HepG2 (cell line): ENCODE data around the gene ZNF157. TPM values are rescaled to one million over a fixed set of nuclear protein-coding genes. Genes with fewer than 3 reads are reported as not detected.

ENCODE experiments used
- AKNA ChIP-seq: sonication (generic); formaldehyde crosslinking; IDR thresholded peaks from 2 replicates; pipeline ENCODE4 v1.4.0; 2020; ENCODE audit warnings: missing genetic modification reagents, borderline replicate concordance
- ASH2L ChIP-seq: fragments of 300-600, 200-600 bp; sonication (generic); IDR thresholded peaks from 2 replicates; pipeline ENCODE4 v1.7.0; 2017; ENCODE audit warnings: low read depth, mild to moderate bottlenecking, moderate library complexity, mixed read lengths, low read length; ENCODE audit not compliant: insufficient read length
- ATAD3A ChIP-seq: sonication (generic); formaldehyde crosslinking; IDR thresholded peaks from 2 replicates; pipeline ENCODE4 v1.4.0; 2020; ENCODE audit warnings: missing genetic modification reagents
- ETV5 ChIP-seq: IDR thresholded peaks from 2 replicates; pipeline ENCODE4 v1.6.1; 2018; ENCODE audit warnings: missing biosample characterization, missing genetic modification reagents, inconsistent platforms, borderline replicate concordance
- FOXK1 ChIP-seq: sonication (generic); formaldehyde crosslinking; IDR thresholded peaks from 2 replicates; pipeline ENCODE4 v1.4.0; 2020; ENCODE audit warnings: low read depth, missing genetic modification reagents, borderline replicate concordance
- SIN3B ChIP-seq: fragments of 150-350 bp; IDR thresholded peaks from 2 replicates; pipeline ENCODE4 v1.6.1; 2014; ENCODE audit warnings: low read length
- ZNF432 ChIP-seq: sonication (generic); formaldehyde crosslinking; IDR thresholded peaks from 2 replicates; pipeline ENCODE4 v1.5.0; 2020; ENCODE audit warnings: missing genetic modification reagents, mild to moderate bottlenecking, borderline replicate concordance
- ZNF557 ChIP-seq: sonication (generic); formaldehyde crosslinking; IDR thresholded peaks from 2 replicates; pipeline ENCODE4 v1.4.0; 2020; ENCODE audit warnings: missing genetic modification reagents
- ZNF615 ChIP-seq: sonication (generic); formaldehyde crosslinking; IDR thresholded peaks from 2 replicates; pipeline ENCODE4 v1.5.0; 2020; ENCODE audit warnings: mild to moderate bottlenecking, missing genetic modification reagents, borderline replicate concordance
- ZNF776 ChIP-seq: sonication (generic); formaldehyde crosslinking; IDR thresholded peaks from 2 replicates; pipeline ENCODE4 v1.4.0; 2020; ENCODE audit warnings: mild to moderate bottlenecking, missing genetic modification reagents
- ZNF839 ChIP-seq: sonication (generic); formaldehyde crosslinking; IDR thresholded peaks from 2 replicates; pipeline ENCODE4 v1.4.0; 2020; ENCODE audit warnings: missing genetic modification reagents, mild to moderate bottlenecking, borderline replicate concordance
- polyA plus RNA-seq, 8 experiments: library from polyadenylated mRNA; depleted of rRNA in 3 of 8; stranded (reverse) in 7 of 8; unstranded in 1 of 8; fragments of >200 nt; fragmentation: Illumina TruSeq in 4 of 8; extraction: Trizol in 4 of 8; gene quantifications; 2 replicates each; pipeline versions ENCODE4 v1.2.1 to v1.2.3, GENCODE V29; 2011 to 2016; ENCODE audit warnings: low read depth in 4 of 8, missing spikeins in 1 of 8, mixed read lengths in 1 of 8; ENCODE audit not compliant: insufficient read depth in 1 of 8
- total RNA-seq, 5 experiments: library from RNA; depleted of rRNA; stranded (reverse); fragments of >200 nt; fragmentation: Illumina TruSeq; extraction: Trizol; gene quantifications; 2 replicates each; pipeline ENCODE4 v1.2.3, GENCODE V29; 2016; ENCODE audit warnings: low read depth in 1 of 5
- TF ChIP-seq, protein P1 (sequence below): sonication (generic); formaldehyde crosslinking; IDR thresholded peaks from 2 replicates; pipeline ENCODE4 v1.5.1; 2020; ENCODE audit warnings: mild to moderate bottlenecking, missing genetic modification reagents
- TF ChIP-seq, protein P2 (sequence below): sonication (generic); formaldehyde crosslinking; IDR thresholded peaks from 2 replicates; pipeline ENCODE4 v1.4.0; 2020; ENCODE audit warnings: mild to moderate bottlenecking, missing genetic modification reagents, borderline replicate concordance

ZNF157 gene
- total and polyA plus RNA-seq, 2 of the 13 experiments (the other 11 are each of a cell fraction or from before 2014, with no cell fraction given), result not detected

- TF ChIP-seq AKNA (no peak), ASH2L (no peak), ZNF615 (CRISPR knock-in tag) (no peak), ZNF557 (CRISPR knock-in tag) (no peak), SIN3B (no peak), ATAD3A (no peak), ZNF776 (no peak), FOXK1 (CRISPR knock-in tag) (no peak), ZNF839 (CRISPR knock-in tag) (no peak), ZNF432 (CRISPR knock-in tag) (no peak), ETV5 (CRISPR knock-in tag) (no peak)
- TF ChIP-seq, protein P1, sequence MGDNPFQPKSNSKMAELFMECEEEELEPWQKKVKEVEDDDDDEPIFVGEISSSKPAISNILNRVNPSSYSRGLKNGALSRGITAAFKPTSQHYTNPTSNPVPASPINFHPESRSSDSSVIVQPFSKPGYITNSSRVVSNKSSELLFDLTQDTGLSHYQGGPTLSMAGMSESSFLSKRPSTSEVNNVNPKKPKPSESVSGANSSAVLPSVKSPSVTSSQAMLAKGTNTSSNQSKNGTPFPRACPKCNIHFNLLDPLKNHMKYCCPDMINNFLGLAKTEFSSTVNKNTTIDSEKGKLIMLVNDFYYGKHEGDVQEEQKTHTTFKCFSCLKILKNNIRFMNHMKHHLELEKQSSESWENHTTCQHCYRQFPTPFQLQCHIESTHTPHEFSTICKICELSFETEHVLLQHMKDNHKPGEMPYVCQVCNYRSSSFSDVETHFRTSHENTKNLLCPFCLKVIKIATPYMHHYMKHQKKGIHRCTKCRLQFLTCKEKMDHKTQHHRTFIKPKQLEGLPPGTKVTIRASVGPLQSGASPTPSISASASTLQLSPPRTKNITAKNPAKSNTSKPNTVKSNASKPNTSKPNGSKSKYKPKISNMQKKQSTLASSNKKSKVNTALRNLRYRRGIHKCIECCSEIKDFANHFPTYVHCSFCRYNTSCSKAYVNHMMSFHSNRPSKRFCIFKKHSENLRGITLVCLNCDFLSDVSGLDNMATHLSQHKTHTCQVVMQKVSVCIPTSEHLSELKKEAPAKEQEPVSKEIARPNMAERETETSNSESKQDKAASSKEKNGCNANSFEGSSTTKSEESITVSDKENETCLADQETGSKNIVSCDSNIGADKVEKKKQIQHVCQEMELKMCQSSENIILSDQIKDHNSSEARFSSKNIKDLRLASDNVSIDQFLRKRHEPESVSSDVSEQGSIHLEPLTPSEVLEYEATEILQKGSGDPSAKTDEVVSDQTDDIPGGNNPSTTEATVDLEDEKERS (CRISPR knock-in tag), result no peak
- TF ChIP-seq, protein P2, sequence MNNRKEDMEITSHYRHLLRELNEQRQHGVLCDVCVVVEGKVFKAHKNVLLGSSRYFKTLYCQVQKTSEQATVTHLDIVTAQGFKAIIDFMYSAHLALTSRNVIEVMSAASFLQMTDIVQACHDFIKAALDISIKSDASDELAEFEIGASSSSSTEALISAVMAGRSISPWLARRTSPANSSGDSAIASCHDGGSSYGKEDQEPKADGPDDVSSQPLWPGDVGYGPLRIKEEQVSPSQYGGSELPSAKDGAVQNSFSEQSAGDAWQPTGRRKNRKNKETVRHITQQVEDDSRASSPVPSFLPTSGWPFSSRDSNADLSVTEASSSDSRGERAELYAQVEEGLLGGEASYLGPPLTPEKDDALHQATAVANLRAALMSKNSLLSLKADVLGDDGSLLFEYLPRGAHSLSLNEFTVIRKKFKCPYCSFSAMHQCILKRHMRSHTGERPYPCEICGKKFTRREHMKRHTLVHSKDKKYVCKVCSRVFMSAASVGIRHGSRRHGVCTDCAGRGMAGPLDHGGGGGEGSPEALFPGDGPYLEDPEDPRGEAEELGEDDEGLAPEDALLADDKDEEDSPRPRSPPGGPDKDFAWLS (CRISPR knock-in tag), result no peak
- TF ChIP-seq, all 625 proteins: peak for 0
Observed at GRCh38 chrX:47366041-47366722, 4.2 kb upstream of the ZNF157 start (continued).
